Naive thymus-derived CD8-positive, alpha-beta T cell (primary cell): Measurements from ENCODE around the gene CDK5R2. TPM values are rescaled to one million over a fixed set of nuclear protein-coding genes. Genes with fewer than 3 reads are reported as not detected.

Source experiments
- ATAC-seq, 2 donors: fragments of 150-1000 bp; cut with Tn5 transposase in 1 of 2; sonication (Bioruptor Pico), chemical (Tn5 transposase) in 1 of 2; 1 replicate in 1 of 2; 2 replicates in 1 of 2; pipeline ENCODE4 v1.10.0; 2021; ENCODE audit warnings: mild to moderate bottlenecking in 2 of 2, moderate library complexity in 2 of 2
- POLR2A ChIA-PET: fragments of 350-600 bp; sonication (Branson Sonifier 250); formaldehyde crosslinking; loops from one replicate; lab custom pipeline; 2021; ENCODE audit warnings: antibody characterized with exemption; lab: Charles Lee
- DNase-seq, 10 donors: peaks; one replicate each; pipeline versions ENCODE4 v3.0.0 to v3.0.0-alpha.2; 2020 to 2022
- H3K27ac Mint-ChIP-seq, 10 donors: one replicate each; pipeline ENCODE4 v1.8.0; 2020 to 2022; ENCODE audit warnings: mild to moderate bottlenecking in 10 of 10, mixed read lengths in 10 of 10, moderate library complexity in 4 of 10, inconsistent platforms in 1 of 10
- H3K27me3 Mint-ChIP-seq, 5 donors: one replicate each; pipeline ENCODE4 v1.8.0; 2021 to 2022; ENCODE audit warnings: mixed read lengths in 5 of 5
- H3K36me3 Mint-ChIP-seq, 3 donors: one replicate each; pipeline ENCODE4 v1.8.0; 2020 to 2022; ENCODE audit warnings: mixed read lengths in 3 of 3, mild to moderate bottlenecking in 2 of 3, inconsistent platforms in 1 of 3
- H3K4me1 Mint-ChIP-seq, 4 donors: one replicate each; pipeline ENCODE4 v1.8.0; 2021 to 2022; ENCODE audit warnings: mixed read lengths in 4 of 4
- H3K4me3 Mint-ChIP-seq, 10 donors: one replicate each; pipeline ENCODE4 v1.8.0; 2020 to 2022; ENCODE audit warnings: mild to moderate bottlenecking in 10 of 10, mixed read lengths in 10 of 10, moderate library complexity in 6 of 10, inconsistent platforms in 1 of 10
- H3K9me3 Mint-ChIP-seq, 9 donors: one replicate each; pipeline ENCODE4 v1.8.0; 2020 to 2022; ENCODE audit warnings: mixed read lengths in 9 of 9, mild to moderate bottlenecking in 3 of 9, inconsistent platforms in 1 of 9, moderate library complexity in 1 of 9
- microRNA-seq: library from miRNA; unstranded; fragments of <30 nt; microRNA quantifications from one replicate; pipeline ENCODE4 v1.2.0, GENCODE V29; 2022; ENCODE audit warnings: borderline microRNAs expressed
- polyA plus RNA-seq, 3 donors: library from polyadenylated mRNA; unstranded; fragments of 300-500 nt; fragmentation: Illumina TruSeq; gene quantifications; one replicate each; pipeline ENCODE4 v1.2.3, GENCODE V29; 2021
- total RNA-seq, 8 experiments: library from RNA in 2 of 8; stranded (reverse) in 2 of 8; gene quantifications; one replicate each; pipeline ENCODE4 v1.2.3 and lab custom pipeline; 2021 to 2026

CDK5R2 gene
- total and polyA plus RNA-seq, 5 experiments from 2014 or later: not detected

GRCh38 chr2:219001100-219001576 lies 41.7 kb downstream of the CDK5R2 start:
- Mint-ChIP-seq H3K27ac (no peak overlapping the region), H3K4me1 (peaks cover 10 to 29% (median 19%) of the 10 kb centered on the region in 4 donors), H3K36me3 (peaks cover 0 to 2% (median 0%) of the 10 kb centered on the region in 3 donors), H3K4me3 (peak overlapping the region in 7 of 10 donors; percentile 8 to 79 (median 45)), H3K27me3 (peaks cover 33 to 92% (median 77%) of the 10 kb centered on the region in 5 donors), H3K9me3 (no peaks in the 10 kb centered on the region)
- POLR2A ChIA-PET: no interaction called here
- ATAC-seq (peak; percentile 26 to 31), DNase-seq (no peak)

DNA sequence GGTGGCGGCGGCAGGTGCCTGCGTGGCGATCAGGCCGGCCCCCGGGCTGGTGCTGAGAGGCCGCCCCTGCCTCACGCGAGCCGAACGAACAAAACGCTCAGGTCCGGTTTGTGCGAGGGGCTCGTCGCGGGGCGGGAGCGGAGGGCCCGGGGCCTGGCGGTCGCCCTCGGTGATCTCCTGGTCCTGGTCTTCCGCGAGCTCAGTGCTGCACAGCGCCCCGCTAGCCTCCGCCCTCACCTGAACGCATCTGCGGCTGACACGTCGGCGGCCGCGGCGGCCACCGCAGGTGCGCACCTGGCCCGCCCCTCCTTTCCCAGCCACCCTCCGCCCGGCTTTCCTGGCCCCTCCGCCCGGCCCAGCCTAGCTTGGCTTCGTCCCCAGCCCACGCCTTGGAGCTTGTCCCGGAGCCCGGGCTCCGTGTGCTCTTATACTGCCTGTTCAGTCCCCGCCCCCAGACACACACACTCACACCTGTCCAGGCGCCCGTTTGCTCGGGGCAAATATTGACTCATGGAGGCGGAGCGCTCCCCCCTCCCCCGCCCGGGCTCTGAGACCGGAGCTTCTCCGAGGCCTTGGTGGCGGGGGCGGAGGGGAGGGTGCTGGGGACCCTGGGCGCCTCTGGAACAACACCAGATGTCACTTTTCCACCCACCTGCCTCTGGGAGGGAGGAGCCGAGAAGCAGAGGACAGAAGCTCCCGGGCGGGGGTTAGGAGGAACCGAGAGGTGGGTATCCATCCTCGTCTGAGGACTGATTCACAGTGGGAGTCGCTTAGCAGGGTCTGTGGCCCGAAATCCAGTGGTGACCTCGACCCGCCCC lies 42.3 kb downstream of the CDK5R2 start:
- no peaks in the 10 kb centered on the region for H3K9me3 Mint-ChIP-seq
- POLR2A ChIA-PET: interaction anchor here (1.0 kb wide), 1 partner anchor 9 kb away, joined by 3 read pairs; no protein-coding TSS in a partner anchor
- ATAC-seq (peak; percentile 37 to 46), DNase-seq (no peak)
- peaks cover 34 to 90% (median 78%) of the 10 kb centered on the region in 5 donors for H3K27me3 Mint-ChIP-seq
- peaks cover 0 to 2% (median 1%) of the 10 kb centered on the region in 3 donors for H3K36me3 Mint-ChIP-seq
- peak overlapping the region in 1 of 10 donors; percentile 56 for H3K27ac Mint-ChIP-seq
- peak overlapping the region; percentile 4 to 88 (median 57) for H3K4me3 Mint-ChIP-seq
- peaks cover 10 to 23% (median 17%) of the 10 kb centered on the region in 4 donors for H3K4me1 Mint-ChIP-seq

DNA sequence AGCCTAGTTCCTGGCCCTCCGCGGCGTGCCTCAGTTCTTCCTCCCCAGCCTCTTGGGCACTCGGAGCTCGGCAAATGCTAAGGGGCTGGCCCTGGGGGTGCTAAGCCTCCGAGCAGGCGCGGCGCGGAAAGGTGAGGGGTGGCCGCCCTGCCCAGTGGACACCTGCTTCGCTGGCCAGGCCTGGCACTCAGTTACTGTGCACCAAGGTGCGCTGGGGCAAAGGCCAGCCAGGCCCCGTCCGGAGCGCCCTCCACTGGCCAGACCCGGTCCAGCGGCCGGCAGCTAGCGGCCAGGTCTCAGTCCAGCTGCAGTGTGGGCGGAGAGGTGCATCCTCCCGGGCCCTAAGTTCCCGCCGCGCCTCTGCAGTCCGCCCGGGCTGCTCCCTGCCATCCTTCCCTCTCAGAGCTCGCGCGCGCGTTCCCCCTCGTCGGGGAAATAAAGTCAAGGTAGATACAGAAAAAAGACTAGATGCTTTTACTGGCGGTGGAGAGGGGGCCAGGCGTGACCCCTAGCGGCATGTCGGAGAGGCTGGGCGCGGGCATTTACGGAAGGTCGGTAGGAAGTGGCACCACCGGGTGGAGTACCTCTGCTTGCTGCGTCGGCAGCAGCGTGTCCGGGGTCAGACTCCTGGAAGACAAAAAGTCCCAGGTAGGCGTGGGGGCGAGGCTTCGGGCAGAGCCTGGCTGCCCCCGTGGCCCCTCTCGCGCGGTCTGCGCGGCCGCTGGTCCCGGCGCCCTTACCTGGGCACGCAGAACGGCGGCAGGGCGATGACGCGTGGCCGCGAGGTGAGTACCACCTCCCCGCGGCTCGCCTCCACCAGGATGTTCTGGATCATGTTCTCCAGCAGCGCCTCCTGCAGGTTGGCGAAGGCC lies 43.2 kb downstream of the CDK5R2 start:
- DNase-seq (peak in 7 of 10 donors; percentile 17 to 53 (median 37)), ATAC-seq (peak; percentile 63 to 66)
- POLR2A ChIA-PET: interaction anchor here (0.6 to 1.0 kb wide), 2 partner anchors 8 to 678 kb away, joined by 3 to 6 read pairs; no protein-coding TSS in a partner anchor
- peak overlapping the region; percentile 60 to 88 (median 82) for H3K4me3 Mint-ChIP-seq
- H3K36me3 Mint-ChIP-seq: peaks cover 0 to 4% (median 0%) of the 10 kb centered on the region in 3 donors
- H3K9me3 Mint-ChIP-seq: no peaks in the 10 kb centered on the region
- H3K4me1 Mint-ChIP-seq: peaks cover 9 to 23% (median 16%) of the 10 kb centered on the region in 4 donors
- H3K27me3 Mint-ChIP-seq: peaks cover 36 to 90% (median 77%) of the 10 kb centered on the region in 5 donors
- H3K27ac Mint-ChIP-seq: no peak overlapping the region

DNA sequence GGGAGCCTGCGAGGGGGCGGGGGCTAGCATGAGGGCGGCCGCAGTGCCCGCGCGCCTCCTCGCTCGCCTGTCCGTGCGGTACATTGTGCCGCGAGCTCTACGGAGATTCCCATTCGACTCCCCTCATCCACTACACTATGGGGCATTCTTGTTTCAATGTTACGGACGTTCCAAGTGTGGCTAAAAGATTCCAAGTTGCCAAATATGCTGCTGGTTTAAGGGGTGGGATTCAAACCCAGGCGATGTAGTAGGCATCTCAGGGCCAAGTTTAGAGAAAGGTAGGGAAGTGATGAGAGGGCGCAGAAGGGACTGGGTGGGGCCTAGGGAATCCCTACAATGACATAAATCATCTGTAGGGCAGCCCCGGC lies 43.8 kb downstream of the CDK5R2 start:
- ATAC-seq (no peak), DNase-seq (no peak)
- Mint-ChIP-seq H3K9me3 (no peaks in the 10 kb centered on the region), H3K36me3 (peaks cover 0 to 4% (median 0%) of the 10 kb centered on the region in 3 donors), H3K4me1 (peaks cover 9 to 23% (median 16%) of the 10 kb centered on the region in 4 donors), H3K4me3 (peak overlapping the region; percentile 0 to 82 (median 63)), H3K27me3 (peaks cover 32 to 90% (median 76%) of the 10 kb centered on the region in 5 donors), H3K27ac (no peak overlapping the region)
- POLR2A ChIA-PET: interaction anchor here (0.6 kb wide), 1 partner anchor 679 kb away, joined by 6 read pairs; no protein-coding TSS in a partner anchor

DNA sequence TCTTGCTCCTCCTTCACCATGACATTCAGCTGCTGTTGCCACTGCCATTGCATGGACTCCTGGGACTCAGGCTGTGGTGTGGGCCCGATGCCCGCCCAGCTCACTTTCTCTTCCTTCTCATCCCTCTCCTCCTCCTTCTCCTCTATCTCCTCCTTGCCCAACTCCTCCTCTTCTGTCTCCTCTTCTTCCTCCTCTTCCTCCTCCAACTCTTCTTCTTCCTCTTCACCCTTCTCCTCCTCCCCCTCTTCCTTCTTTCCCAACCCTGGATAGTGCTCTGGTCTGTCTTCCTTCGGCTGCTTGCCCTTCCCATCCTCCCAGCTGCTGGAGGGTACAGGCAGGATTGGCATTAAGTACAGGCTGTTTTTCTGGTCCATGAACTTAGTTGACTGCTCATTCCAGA lies 44.5 kb downstream of the CDK5R2 start:
- POLR2A ChIA-PET: no interaction called here
- H3K4me3 Mint-ChIP-seq: peak overlapping the region in 8 of 10 donors; percentile 24 to 82 (median 64)
- peaks cover 30 to 91% (median 73%) of the 10 kb centered on the region in 5 donors for H3K27me3 Mint-ChIP-seq

DNA sequence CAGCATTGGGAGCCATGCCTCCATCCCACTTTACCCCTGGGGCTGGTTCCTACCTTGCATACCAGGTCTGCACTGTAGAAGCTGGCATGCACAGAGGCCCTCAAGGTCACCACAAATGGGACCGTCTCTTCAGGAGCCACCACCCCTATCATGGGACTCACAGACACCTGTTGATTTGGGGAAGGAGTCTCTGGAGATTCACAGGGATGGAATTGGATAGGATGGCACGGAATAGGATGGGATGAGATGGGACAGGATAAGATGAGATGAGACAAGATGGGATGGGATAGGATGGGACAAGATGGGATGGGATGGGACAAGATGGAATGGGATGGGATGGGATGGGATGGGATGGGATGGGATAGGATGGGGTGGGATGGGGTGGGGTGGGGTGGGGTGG lies 49.8 kb downstream of the CDK5R2 start:
- Mint-ChIP-seq H3K27me3 (peaks cover 15 to 72% (median 42%) of the 10 kb centered on the region in 5 donors), H3K4me1 (peaks cover 0 to 2% (median 0%) of the 10 kb centered on the region in 4 donors), H3K36me3 (peaks cover 0 to 4% (median 0%) of the 10 kb centered on the region in 3 donors), H3K4me3 (no peak overlapping the region), H3K9me3 (no peaks in the 10 kb centered on the region), H3K27ac (no peak overlapping the region)
- ATAC-seq (no peak), DNase-seq (no peak)
- POLR2A ChIA-PET: no interaction called here

More for the DNA sequence above, 44.5 kb downstream of the CDK5R2 start:
- no peak overlapping the region for H3K27ac Mint-ChIP-seq
- peaks cover 0 to 4% (median 0%) of the 10 kb centered on the region in 3 donors for H3K36me3 Mint-ChIP-seq
- ATAC-seq (no peak), DNase-seq (no peak)
- no peaks in the 10 kb centered on the region for H3K9me3 Mint-ChIP-seq
- peaks cover 9 to 23% (median 16%) of the 10 kb centered on the region in 4 donors for H3K4me1 Mint-ChIP-seq

GRCh38 chr2:219010162-219010756 lies 50.8 kb downstream of the CDK5R2 start:
- DNase-seq: no peak
- peaks cover 0 to 4% (median 0%) of the 10 kb centered on the region in 3 donors for H3K36me3 Mint-ChIP-seq
- no peaks in the 10 kb centered on the region for H3K9me3 Mint-ChIP-seq
- H3K4me1 Mint-ChIP-seq: peaks cover 0 to 2% (median 0%) of the 10 kb centered on the region in 4 donors
- POLR2A ChIA-PET: interaction anchor here (0.8 kb wide), 1 partner anchor 8 kb away, joined by 3 read pairs; no protein-coding TSS in a partner anchor
- no peak overlapping the region for H3K4me3 Mint-ChIP-seq
- peaks cover 10 to 72% (median 42%) of the 10 kb centered on the region in 5 donors for H3K27me3 Mint-ChIP-seq
- H3K27ac Mint-ChIP-seq: no peak overlapping the region
- peak; percentile 59 to 65 for ATAC-seq

DNA sequence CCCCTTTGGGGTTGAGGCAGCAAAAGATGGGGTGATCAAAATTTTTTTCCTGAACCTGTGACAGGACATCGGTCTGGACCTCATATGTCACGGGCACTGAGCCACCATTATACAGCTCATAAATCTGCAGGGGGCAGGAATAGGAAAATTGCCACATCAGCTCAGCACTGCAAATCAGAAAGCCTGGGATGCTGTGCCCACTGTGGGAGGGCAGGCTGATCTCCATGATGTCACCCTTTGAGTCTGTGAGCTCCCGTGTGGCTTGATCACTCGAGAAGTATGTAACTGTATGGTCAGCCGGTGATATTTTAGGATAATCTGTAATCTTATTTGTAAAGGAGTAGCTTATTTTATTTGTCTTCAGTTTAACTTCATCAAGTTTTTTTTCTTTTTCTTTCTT lies 51.4 kb downstream of the CDK5R2 start:
- ATAC-seq: no peak
- H3K36me3 Mint-ChIP-seq: peaks cover 0 to 4% (median 0%) of the 10 kb centered on the region in 3 donors
- no peak overlapping the region for H3K4me3 Mint-ChIP-seq
- no peak overlapping the region for H3K27ac Mint-ChIP-seq
- no peaks in the 10 kb centered on the region for H3K9me3 Mint-ChIP-seq
- H3K27me3 Mint-ChIP-seq: peaks cover 10 to 67% (median 36%) of the 10 kb centered on the region in 5 donors
- H3K4me1 Mint-ChIP-seq: peaks cover 0 to 2% (median 0%) of the 10 kb centered on the region in 4 donors
- POLR2A ChIA-PET: interaction anchor here (0.8 kb wide), 1 partner anchor 9 kb away, joined by 3 read pairs; no protein-coding TSS in a partner anchor
- DNase-seq: no peak

Small RNAs within 50 kb of the gene (microRNA-seq; reads per million reads assigned to microRNA genes)
- gene MIR375: 2.4 reads per million

Other genes with a start within 250 kb of the CDK5R2 start
- gene TTLL4, start 248.8 kb upstream of the CDK5R2 start, total RNA-seq: 10 to 100 TPM; 20.4 to 23.1 TPM
- gene TTLL4, start 248.8 kb upstream of the CDK5R2 start, polyA plus RNA-seq: 1 to 10 TPM; 2.2 to 5.4 (median 3.4) TPM
- gene CYP27A1, start 177.5 kb upstream of the CDK5R2 start, total RNA-seq: under 1 TPM; 0.31 to 0.49 TPM
- under 1 TPM; 0.14 to 0.53 (median 0.27) TPM for gene CYP27A1, start 177.5 kb upstream of the CDK5R2 start, polyA plus RNA-seq
- not detected for gene PRKAG3, start 127.9 kb upstream of the CDK5R2 start, total RNA-seq
- not detected for gene PRKAG3, start 127.9 kb upstream of the CDK5R2 start, polyA plus RNA-seq
- not detected for gene WNT6, start 99.9 kb upstream of the CDK5R2 start, total RNA-seq
- gene WNT6, start 99.9 kb upstream of the CDK5R2 start, polyA plus RNA-seq: under 1 TPM in 1 of 3 donors, not detected in 2; 0.08 TPM
- gene WNT10A, start 78.8 kb upstream of the CDK5R2 start, total RNA-seq: 1 to 10 TPM; 1.7 to 1.8 TPM
- 1 to 10 TPM in 2 of 3 donors, under 1 TPM in 1; 0.53 to 1.2 (median 1.1) TPM for gene WNT10A, start 78.8 kb upstream of the CDK5R2 start, polyA plus RNA-seq
- gene FEV, start 25.5 kb downstream of the CDK5R2 start, total RNA-seq: not detected
- gene FEV, start 25.5 kb downstream of the CDK5R2 start, polyA plus RNA-seq: not detected
- gene CRYBA2, start 33.8 kb downstream of the CDK5R2 start, total RNA-seq: not detected
- gene CRYBA2, start 33.8 kb downstream of the CDK5R2 start, polyA plus RNA-seq: not detected
- not detected for gene CFAP65, start 81.8 kb downstream of the CDK5R2 start, total RNA-seq
- under 1 TPM in 1 of 3 donors, not detected in 2; 0.23 TPM for gene CFAP65, start 81.8 kb downstream of the CDK5R2 start, polyA plus RNA-seq
- gene IHH, start 101.3 kb downstream of the CDK5R2 start, total RNA-seq: not detected
- not detected for gene IHH, start 101.3 kb downstream of the CDK5R2 start, polyA plus RNA-seq
- gene NHEJ1, start 201.1 kb downstream of the CDK5R2 start, total RNA-seq: 10 to 100 TPM; 17.0 to 20.1 TPM
- 10 to 100 TPM; 16.6 to 29.1 (median 23.0) TPM for gene NHEJ1, start 201.1 kb downstream of the CDK5R2 start, polyA plus RNA-seq
- 1 to 10 TPM; 2.7 to 3.3 TPM for gene SLC23A3, start 210.4 kb downstream of the CDK5R2 start, total RNA-seq
- gene SLC23A3, start 210.4 kb downstream of the CDK5R2 start, polyA plus RNA-seq: not detected
- gene CNPPD1, start 217.3 kb downstream of the CDK5R2 start, total RNA-seq: 10 to 100 TPM; 59.1 to 64.1 TPM
- gene CNPPD1, start 217.3 kb downstream of the CDK5R2 start, polyA plus RNA-seq: 10 to 100 TPM; 45.8 to 59.8 (median 50.4) TPM
- gene RETREG2, start 218.6 kb downstream of the CDK5R2 start, total RNA-seq: 100 to 1,000 TPM; 110 to 113 TPM
- 10 to 100 TPM; 52.0 to 64.3 (median 57.6) TPM for gene RETREG2, start 218.6 kb downstream of the CDK5R2 start, polyA plus RNA-seq
- gene ZFAND2B, start 247.1 kb downstream of the CDK5R2 start, total RNA-seq: 10 to 100 TPM; 69.6 to 81.9 TPM
- 10 to 100 TPM; 78.1 to 85.1 (median 78.1) TPM for gene ZFAND2B, start 247.1 kb downstream of the CDK5R2 start, polyA plus RNA-seq